Mesodermal cell (in vitro differentiated cells): ENCODE data around the gene EPS15.
"Not testable (repeated sequence)": the region's sequence is repeated elsewhere in the genome, so short reads cannot be mapped to it uniquely, and the experiment has no call there.

Experiments used
- H3K27ac ChIP-seq: 2 replicates; pipeline ENCODE4 v1.7.0; 2013; ENCODE audit warnings: mild to moderate bottlenecking, low read depth, low read length, moderate library complexity; ENCODE audit not compliant: severe bottlenecking
- H3K36me3 ChIP-seq: 2 replicates; pipeline ENCODE4 v1.7.1; 2013; ENCODE audit warnings: mild to moderate bottlenecking, low read length, moderate library complexity; ENCODE audit not compliant: control insufficient read depth, insufficient read depth
- H3K4me1 ChIP-seq: one replicate; pipeline ENCODE4 v1.7.1; 2013; ENCODE audit warnings: mild to moderate bottlenecking, low read length; ENCODE audit not compliant: insufficient read depth, control insufficient read depth, poor library complexity, severe bottlenecking
- H3K4me3 ChIP-seq: 2 replicates; pipeline ENCODE4 v1.7.0; 2013; ENCODE audit warnings: low read length, control low read depth, mild to moderate bottlenecking; ENCODE audit not compliant: insufficient read depth, poor library complexity, severe bottlenecking; ENCODE audit errors: extremely low read depth
- H3K9me3 ChIP-seq: 2 replicates; pipeline ENCODE4 v1.7.1; 2013; ENCODE audit warnings: mild to moderate bottlenecking, low read length, moderate library complexity; ENCODE audit not compliant: control insufficient read depth
- WGBS, 2 experiments: methylation state at CpG; one replicate each; pipeline ENCODE4 v1.1.5; 2013; ENCODE audit warnings: missing lambda C conversion rate in 2 of 2; ENCODE audit not compliant: insufficient coverage in 2 of 2; 5-methylcytosine and 5-hydroxymethylcytosine counted together

The EPS15 gene

DNA sequence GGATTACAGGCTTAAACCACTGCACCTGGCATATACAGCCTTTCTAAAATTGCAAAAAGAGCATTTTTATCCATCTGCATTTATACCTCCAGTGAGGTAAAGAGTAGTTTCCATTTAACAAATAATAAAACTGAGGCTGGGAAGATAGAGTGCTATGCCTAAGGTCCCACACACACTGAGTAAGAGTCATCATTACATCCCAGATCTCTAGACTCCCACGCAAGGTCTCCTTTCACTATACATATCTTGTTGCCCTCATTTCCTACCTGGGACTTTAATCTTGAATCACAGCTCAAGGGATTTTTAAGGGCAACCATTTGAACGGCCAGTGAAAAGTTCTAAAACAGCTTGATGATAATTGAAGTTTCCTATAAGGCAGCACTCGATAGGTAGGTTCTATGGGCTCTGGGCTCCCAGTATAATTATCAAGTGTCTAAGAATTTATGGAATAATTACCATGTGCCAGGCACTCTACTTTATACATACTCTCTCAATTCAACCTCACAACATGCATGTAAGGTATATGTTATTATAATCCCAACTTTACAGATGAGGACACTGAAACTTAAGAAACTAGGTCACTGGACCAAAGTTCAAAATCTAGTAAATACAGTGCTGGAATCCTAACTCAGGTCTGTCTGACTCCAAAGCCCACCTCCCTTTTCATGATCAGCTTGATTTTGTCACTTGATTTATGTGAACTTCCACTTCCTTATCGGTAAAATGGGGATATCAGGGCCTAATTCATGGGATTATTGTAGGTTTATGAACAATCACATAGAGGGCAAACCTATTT lies 23.3 kb upstream of the EPS15 start:
- Histone ChIP-seq H3K27ac (no peak overlapping the region), H3K4me3 (no peak overlapping the region)
- 86% methylated on average over 1 of the region's 4 CpGs; no CpG with 5 or more reads in 1 of the 2 experiments for WGBS, 2 experiments

DNA sequence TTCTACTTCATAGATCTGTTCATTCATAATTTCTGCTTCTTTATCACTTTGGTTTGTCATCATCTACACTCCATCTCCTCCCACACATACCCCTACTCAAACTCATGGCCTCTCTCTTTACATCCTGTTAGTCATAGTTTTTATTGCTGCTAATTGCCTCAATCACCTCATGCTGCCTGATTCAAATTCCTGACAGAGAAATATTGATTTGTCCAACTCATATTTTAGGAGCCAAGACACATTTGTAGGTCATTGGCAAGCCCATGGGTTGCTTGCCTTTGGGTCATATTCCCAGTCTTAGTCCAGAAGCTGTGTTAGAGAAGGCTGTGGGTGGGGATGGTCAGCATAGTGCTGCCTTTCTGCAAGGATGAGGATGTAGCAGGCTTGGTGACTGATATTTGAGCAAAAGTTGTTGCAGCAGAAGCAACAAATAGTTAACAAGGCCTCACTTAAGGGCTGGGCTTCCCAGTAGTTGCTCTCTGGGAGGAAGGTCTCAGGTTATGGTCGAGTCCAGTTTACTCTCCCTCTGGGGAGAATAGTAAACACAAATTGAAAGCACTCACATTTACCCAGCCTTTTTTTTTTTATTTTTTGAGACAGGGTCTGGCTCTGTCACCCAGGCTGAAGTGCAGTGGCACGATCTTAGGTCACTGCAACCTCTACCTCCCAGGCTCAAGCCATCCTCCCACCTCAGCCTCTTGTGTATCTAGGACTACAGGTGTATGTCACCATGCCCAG lies 22.4 kb upstream of the EPS15 start:
- no CpG with 5 or more reads among the region's 2 CpGs for WGBS, 2 experiments
- Histone ChIP-seq H3K4me1 (peaks cover 3% of the 10 kb centered on the region), H3K9me3 (no peaks in the 10 kb centered on the region), H3K4me3 (no peak overlapping the region), H3K36me3 (no peaks in the 10 kb centered on the region), H3K27ac (no peak overlapping the region)

More for the DNA sequence above, 23.3 kb upstream of the EPS15 start:
- no peaks in the 10 kb centered on the region for H3K36me3 ChIP-seq
- H3K4me1 ChIP-seq: peaks cover 3% of the 10 kb centered on the region
- no peaks in the 10 kb centered on the region for H3K9me3 ChIP-seq

DNA sequence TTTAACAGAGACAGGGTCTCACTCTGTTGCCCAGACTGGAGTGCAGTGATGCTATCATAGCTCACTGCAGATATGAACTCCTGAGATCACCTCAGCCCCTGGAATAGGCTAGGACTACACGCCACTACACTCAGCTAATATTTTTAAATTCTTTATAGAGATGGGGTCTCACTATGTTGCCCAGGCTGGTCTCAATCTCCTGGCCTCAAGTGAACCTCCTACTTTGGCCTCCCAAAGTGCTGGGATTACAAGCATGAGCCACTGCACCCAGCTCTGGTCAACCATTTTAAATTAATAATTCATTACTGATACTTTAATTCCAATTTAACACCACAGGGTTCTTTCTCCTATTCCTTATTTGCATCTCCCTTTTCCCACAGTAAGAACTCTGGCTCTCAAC lies 18.5 kb upstream of the EPS15 start:
- no CpG with 5 or more reads among the region's 1 CpG for WGBS, 2 experiments
- Histone ChIP-seq H3K36me3 (no peaks in the 10 kb centered on the region), H3K27ac (no peak overlapping the region), H3K9me3 (no peaks in the 10 kb centered on the region), H3K4me3 (no peak overlapping the region), H3K4me1 (peaks cover 3% of the 10 kb centered on the region)

DNA sequence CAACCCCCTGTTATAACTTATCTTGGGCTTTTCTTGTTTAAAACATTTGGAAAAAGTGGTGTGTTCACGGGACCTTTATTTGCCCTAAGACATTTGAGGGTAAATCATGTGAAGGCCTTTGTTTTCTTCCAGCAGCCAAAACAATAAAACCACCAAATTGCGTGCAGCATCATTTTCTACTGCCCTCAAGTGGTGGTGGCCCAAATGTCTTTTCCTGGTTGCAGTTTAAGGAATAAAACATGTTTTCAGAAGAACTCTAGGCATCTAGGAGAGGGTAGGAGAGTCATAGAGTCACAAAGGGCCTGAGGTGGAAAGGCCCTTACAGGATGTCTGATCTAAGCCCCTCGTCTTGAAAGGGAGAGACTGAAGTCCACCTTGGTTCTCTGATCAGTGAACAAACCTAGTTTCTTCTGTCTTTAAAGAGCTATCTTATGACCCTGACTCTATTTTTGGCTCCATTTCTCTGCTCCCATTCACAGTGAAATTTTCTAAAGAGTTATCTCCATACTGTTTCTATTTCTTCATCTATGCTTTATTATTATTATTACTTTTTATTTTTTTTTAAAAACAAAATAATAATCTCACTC lies 16.0 kb upstream of the EPS15 start:
- WGBS, 2 experiments: 27 to 36% methylated on average over 1 of the region's 3 CpGs
- Histone ChIP-seq H3K36me3 (no peaks in the 10 kb centered on the region), H3K4me3 (no peak overlapping the region), H3K9me3 (no peaks in the 10 kb centered on the region), H3K4me1 (no peaks in the 10 kb centered on the region), H3K27ac (no peak overlapping the region)

GRCh38 chr1:51534447-51534846 lies 15.4 kb upstream of the EPS15 start:
- no peak overlapping the region for H3K27ac ChIP-seq
- no peaks in the 10 kb centered on the region for H3K36me3 ChIP-seq
- H3K9me3 ChIP-seq: no peaks in the 10 kb centered on the region
- no peaks in the 10 kb centered on the region for H3K4me1 ChIP-seq
- 63 to 80% methylated on average over 1 to 2 of the region's 3 CpGs for WGBS, 2 experiments
- no peak overlapping the region for H3K4me3 ChIP-seq

GRCh38 chr1:51532853-51533252 lies 13.8 kb upstream of the EPS15 start:
- H3K4me3 ChIP-seq: no peak overlapping the region
- H3K4me1 ChIP-seq: no peaks in the 10 kb centered on the region
- WGBS, 2 experiments: 60 to 100% methylated on average over 1 of the region's 1 CpG
- no peaks in the 10 kb centered on the region for H3K9me3 ChIP-seq
- no peaks in the 10 kb centered on the region for H3K36me3 ChIP-seq
- H3K27ac ChIP-seq: no peak overlapping the region

- not testable (repeated sequence) for H3K36me3 ChIP-seq, H3K4me1 ChIP-seq, H3K4me3 ChIP-seq, H3K27ac ChIP-seq, H3K9me3 ChIP-seq
- WGBS, 2 experiments: 96 to 97% methylated on average over 4 of the region's 4 CpGs
Measured at GRCh38 chr1:51530447-51530846, 11.4 kb upstream of the EPS15 start.

DNA sequence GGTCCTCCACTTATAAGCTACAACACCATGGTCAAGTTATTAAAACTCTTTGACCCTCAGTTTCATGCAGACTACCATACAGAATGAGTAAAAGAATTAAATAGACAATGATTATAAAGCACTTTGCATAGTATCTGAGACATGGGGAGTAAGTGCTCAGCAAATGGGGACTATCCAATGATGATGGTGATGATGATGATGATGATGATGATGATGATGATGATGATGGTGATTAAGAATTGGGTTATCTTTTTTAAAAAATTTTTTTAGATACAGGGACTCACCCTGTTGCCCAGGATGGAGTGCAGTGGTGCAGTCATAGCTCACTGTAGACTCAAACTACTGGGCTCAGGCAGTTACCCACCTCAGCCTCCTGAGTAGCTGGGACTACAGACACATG lies 8.1 kb upstream of the EPS15 start:
- H3K36me3 ChIP-seq: no peaks in the 10 kb centered on the region
- no peaks in the 10 kb centered on the region for H3K9me3 ChIP-seq
- no peak overlapping the region for H3K27ac ChIP-seq
- H3K4me3 ChIP-seq: no peak overlapping the region
- H3K4me1 ChIP-seq: no peaks in the 10 kb centered on the region

GRCh38 chr1:51526248-51526647 lies 7.2 kb upstream of the EPS15 start:
- H3K36me3 ChIP-seq: no peaks in the 10 kb centered on the region
- H3K4me1 ChIP-seq: no peaks in the 10 kb centered on the region
- no peaks in the 10 kb centered on the region for H3K9me3 ChIP-seq
- no peak overlapping the region for H3K27ac ChIP-seq
- no peak overlapping the region for H3K4me3 ChIP-seq
- WGBS, 2 experiments: 81 to 100% methylated on average over 2 to 3 of the region's 3 CpGs

DNA sequence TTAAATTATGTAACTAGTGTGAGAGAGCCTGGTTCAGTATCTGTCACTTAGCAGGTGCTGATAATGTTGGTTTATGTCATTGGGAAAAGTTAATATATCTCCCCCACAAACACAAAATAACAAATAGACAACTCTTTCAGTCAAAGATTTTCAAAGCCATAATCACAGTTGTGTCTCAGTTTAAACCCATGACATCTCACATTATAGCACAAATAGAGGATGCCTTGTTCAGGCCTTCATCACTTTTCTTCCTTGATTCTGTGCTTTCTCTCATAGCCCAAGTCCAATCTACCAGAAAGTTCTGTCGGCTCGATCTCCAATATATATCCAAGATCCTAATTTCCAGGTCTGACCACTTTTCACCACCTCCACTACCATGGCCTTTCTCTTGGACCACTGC lies 6.2 kb upstream of the EPS15 start:
- Histone ChIP-seq H3K27ac (no peak overlapping the region), H3K4me1 (peaks cover 7% of the 10 kb centered on the region), H3K4me3 (no peak overlapping the region), H3K9me3 (no peaks in the 10 kb centered on the region), H3K36me3 (no peaks in the 10 kb centered on the region)
- WGBS, 2 experiments: 92 to 100% methylated on average over 2 of the region's 2 CpGs

DNA sequence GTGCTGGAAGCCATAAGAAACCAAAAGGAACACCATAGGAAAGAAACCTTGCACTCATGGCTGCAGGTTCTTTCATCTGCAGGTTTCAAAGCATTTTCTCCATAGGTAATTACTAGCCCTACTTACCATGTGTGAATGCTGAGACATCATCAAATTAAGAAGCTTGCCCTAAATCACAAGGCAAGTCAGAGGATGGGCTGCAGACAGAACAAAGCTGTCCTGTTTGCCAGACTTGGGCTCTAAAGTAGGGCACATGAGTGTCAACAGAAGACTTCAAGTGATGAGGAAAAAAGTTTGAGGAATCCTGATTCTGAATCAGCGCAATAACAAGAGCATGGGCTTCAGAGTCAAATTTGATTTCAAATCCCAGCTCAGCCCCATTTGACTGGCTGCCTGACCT lies 5.8 kb upstream of the EPS15 start:
- H3K4me3 ChIP-seq: no peak overlapping the region
- no peak overlapping the region for H3K27ac ChIP-seq
- 100% methylated on average over 1 of the region's 1 CpG for WGBS, 2 experiments
- H3K4me1 ChIP-seq: peaks cover 11% of the 10 kb centered on the region
- no peaks in the 10 kb centered on the region for H3K36me3 ChIP-seq
- no peaks in the 10 kb centered on the region for H3K9me3 ChIP-seq
